H1 (cell line): ENCODE results near the gene IGF2BP3. TPM values are rescaled to one million over a fixed set of nuclear protein-coding genes. Genes with fewer than 3 reads are reported as not detected.

Experiments
- KDM1A ChIP-seq: fragments of 200-600, 300-600 bp; sonication (generic); IDR thresholded peaks from 2 replicates; pipeline ENCODE4 v1.7.1; 2016; ENCODE audit warnings: mild to moderate bottlenecking, low read length, borderline replicate concordance
- polyA plus RNA-seq, 7 experiments: library from polyadenylated mRNA; depleted of rRNA in 3 of 7; stranded (reverse) in 5 of 7; unstranded in 2 of 7; fragments of >200 nt in 5 of 7; fragments of 200-250 nt in 2 of 7; gene quantifications; 1 replicate in 5 of 7; 2 replicates in 1 of 7; 4 replicates in 1 of 7; pipeline versions ENCODE4 v1.2.1 to v1.2.3, GENCODE V29; 2011 to 2013; ENCODE audit warnings: missing spikeins in 2 of 7, mixed read lengths in 2 of 7
- total RNA-seq: library from RNA; stranded (reverse); fragmentation: NEBNext Ultra II Directional; extraction: Animal tissue kit (Norgen Biotek cat#: 25700); gene quantifications from 2 replicates; pipeline ENCODE4 v1.2.1, GENCODE V29; 2021

Gene IGF2BP3
- total and polyA plus RNA-seq, 2 of the 8 experiments (the other 6 are each of a cell fraction or from before 2014, with no cell fraction given), result 66.3 to 193 TPM

DNA sequence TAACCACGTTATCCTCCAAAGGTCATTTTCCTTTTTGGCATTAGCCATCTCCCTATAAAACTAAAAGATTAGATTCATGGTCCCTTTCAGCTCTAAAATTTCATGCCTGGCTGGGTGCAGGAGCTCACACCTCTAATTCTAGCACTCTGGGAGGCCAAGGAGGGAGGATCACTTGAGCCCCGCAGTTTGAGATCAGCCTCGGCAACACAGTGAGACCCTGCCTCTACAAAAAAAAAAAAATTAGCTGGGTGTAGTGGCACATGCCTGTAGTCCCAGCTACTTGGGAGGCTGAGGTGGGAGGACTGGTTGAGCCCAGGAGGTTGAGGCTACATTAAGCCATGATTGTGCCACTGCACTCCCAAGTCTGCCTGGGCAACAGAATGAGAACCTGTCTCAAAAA is 114.1 kb downstream of the IGF2BP3 start (continued):
- no peak for TF ChIP-seq KDM1A
